ENCODE measurements around the gene ARL8A.

DNA sequence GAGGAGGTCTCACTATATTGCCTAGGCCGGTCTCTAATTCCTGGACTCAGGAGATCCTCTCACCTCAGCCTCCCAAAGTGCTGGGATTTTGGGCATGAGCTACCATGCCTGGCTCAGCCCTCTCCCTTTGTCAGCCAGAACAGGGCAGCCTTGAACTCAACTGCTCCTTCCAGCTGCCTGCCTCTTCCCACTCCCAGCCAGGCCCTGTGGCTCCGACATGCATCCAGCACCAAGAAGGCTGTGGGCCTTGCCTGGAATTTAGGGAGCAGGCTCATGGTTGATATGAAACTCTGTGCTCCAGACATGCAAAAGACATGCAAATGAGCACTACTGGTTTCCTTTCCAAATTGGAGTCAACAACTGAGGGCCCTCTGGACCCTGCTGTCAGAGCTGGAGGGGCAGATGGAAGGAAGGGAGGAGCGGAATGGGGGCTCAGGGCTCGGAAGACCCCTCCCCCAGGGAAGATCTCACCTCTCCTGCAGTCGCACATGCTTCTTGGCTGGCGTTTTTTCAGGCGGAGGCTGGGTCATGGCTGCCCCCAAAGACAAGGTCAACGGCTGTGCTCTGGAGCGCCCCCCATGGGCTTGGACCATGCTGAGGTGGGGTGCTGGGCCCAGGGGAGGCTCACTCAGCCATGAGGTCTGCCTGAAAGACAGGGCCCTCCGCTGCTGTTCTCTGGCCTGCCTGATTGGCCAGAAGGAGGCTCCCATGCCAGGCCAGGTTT lies 14.4 kb upstream of the ARL8A start:
- TF ChIP-seq ESRRA (IDR thresholded peaks at IDR 0.05; ENCODE audit: borderline replicate concordance, low read length), result no peak
- TF ChIP-seq EHMT2 (IDR thresholded peaks at IDR 0.05; ENCODE audit: low read depth), result no peak
- TF ChIP-seq POLR2A (IDR thresholded peaks at IDR 0.05; ENCODE audit: low read length), result no peak
- TF ChIP-seq EP300 (IDR thresholded peaks at IDR 0.05), result no peak
- TF ChIP-seq JUN (IDR thresholded peaks at IDR 0.05), result no peak
- TF ChIP-seq, protein P1, sequence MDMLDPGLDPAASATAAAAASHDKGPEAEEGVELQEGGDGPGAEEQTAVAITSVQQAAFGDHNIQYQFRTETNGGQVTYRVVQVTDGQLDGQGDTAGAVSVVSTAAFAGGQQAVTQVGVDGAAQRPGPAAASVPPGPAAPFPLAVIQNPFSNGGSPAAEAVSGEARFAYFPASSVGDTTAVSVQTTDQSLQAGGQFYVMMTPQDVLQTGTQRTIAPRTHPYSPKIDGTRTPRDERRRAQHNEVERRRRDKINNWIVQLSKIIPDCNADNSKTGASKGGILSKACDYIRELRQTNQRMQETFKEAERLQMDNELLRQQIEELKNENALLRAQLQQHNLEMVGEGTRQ (IDR thresholded peaks at IDR 0.05), result no peak
- no peak for TF ChIP-seq CHD2 (IDR thresholded peaks at IDR 0.05; ENCODE audit: low read length, partially characterized antibody)

Measured in A549 (cell line).